A549 (cell line): Measurements from ENCODE around the gene CDH22.

Experiments used
- CEBPB ChIP-seq, 2 experiments: fragments of >200 bp in 1 of 2; sonication (Bioruptor Twin) in 1 of 2; formaldehyde crosslinking in 1 of 2; IDR thresholded peaks; 2 replicates each; pipeline ENCODE4 v1.6.1; 2012 to 2016
- CHD2 ChIP-seq: fragments of 150-350 bp; IDR thresholded peaks from 2 replicates; pipeline ENCODE4 v1.6.1; 2014; ENCODE audit warnings: low read length; ENCODE audit not compliant: partially characterized antibody
- CHD4 ChIP-seq: fragments of 200-600 bp; sonication (generic); IDR thresholded peaks from 2 replicates; pipeline ENCODE4 v1.6.1; 2016; ENCODE audit warnings: antibody characterized with exemption, mild to moderate bottlenecking, borderline replicate concordance
- CTCF ChIP-seq: fragments of >200 bp; sonication (Bioruptor Twin); formaldehyde crosslinking; IDR thresholded peaks from 3 replicates; pipeline ENCODE4 v1.5.1; 2016
- EP300 ChIP-seq, 2 experiments: fragments of >200 bp; sonication (Bioruptor Twin); formaldehyde crosslinking; IDR thresholded peaks; 2 replicates in 1 of 2; 3 replicates in 1 of 2; pipeline ENCODE4 v1.6.1; 2016 to 2017
- FOSL2 ChIP-seq, 2 experiments: fragments of 450-650 bp in 1 of 2; fragments of >200 bp in 1 of 2; sonication (Bioruptor Twin) in 1 of 2; formaldehyde crosslinking; IDR thresholded peaks; 2 replicates each; pipeline versions ENCODE4 v1.5.0 to v1.6.1; 2016 to 2020; ENCODE audit warnings: mild to moderate bottlenecking in 1 of 2, moderate library complexity in 1 of 2
- GATA3 ChIP-seq: IDR thresholded peaks from 2 replicates; pipeline ENCODE4 v1.6.1; 2012; ENCODE audit warnings: borderline replicate concordance
- HDAC2 ChIP-seq: fragments of 200-600 bp; sonication (generic); IDR thresholded peaks from 2 replicates; pipeline ENCODE4 v1.6.1; 2016
- HOXB13 ChIP-seq: fragments of 250-450 bp; sonication (Bioruptor Pico); IDR thresholded peaks from 2 replicates; pipeline ENCODE4 v1.5.0; 2020; ENCODE audit warnings: low read depth, mild to moderate bottlenecking, moderate library complexity
- MAX ChIP-seq: IDR thresholded peaks from 2 replicates; pipeline ENCODE4 v1.6.1; 2012
- RFX5 ChIP-seq: fragments of 450-650 bp; IDR thresholded peaks from 2 replicates; pipeline ENCODE4 v1.7.1; 2014; ENCODE audit warnings: antibody characterized with exemption, mild to moderate bottlenecking, moderate library complexity
- TF ChIP-seq, protein P1 (sequence below): fragments of >200 bp; sonication (Bioruptor Twin); formaldehyde crosslinking; IDR thresholded peaks from 3 replicates; pipeline ENCODE4 v1.6.1; 2016

- TF ChIP-seq CEBPB (IDR thresholded peaks at IDR 0.05): no peak
- TF ChIP-seq CTCF: no peak
- TF ChIP-seq CHD4: no peak
- TF ChIP-seq RFX5: no peak
- TF ChIP-seq, protein P1, sequence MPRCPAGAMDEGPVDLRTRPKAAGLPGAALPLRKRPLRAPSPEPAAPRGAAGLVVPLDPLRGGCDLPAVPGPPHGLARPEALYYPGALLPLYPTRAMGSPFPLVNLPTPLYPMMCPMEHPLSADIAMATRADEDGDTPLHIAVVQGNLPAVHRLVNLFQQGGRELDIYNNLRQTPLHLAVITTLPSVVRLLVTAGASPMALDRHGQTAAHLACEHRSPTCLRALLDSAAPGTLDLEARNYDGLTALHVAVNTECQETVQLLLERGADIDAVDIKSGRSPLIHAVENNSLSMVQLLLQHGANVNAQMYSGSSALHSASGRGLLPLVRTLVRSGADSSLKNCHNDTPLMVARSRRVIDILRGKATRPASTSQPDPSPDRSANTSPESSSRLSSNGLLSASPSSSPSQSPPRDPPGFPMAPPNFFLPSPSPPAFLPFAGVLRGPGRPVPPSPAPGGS: no peak
- TF ChIP-seq EP300 (IDR thresholded peaks at IDR 0.05): no peak
- TF ChIP-seq HDAC2: no peak
- no peak for TF ChIP-seq FOSL2 (IDR thresholded peaks at IDR 0.05)
- no peak for TF ChIP-seq FOSL2 (CRISPR knock-in tag; IDR thresholded peaks at IDR 0.05)
- TF ChIP-seq MAX: no peak
- no peak for TF ChIP-seq CHD2
- no peak for TF ChIP-seq HOXB13 (CRISPR knock-in tag)
- no peak for TF ChIP-seq GATA3
Observed at GRCh38 chr20:46357030-46357514, 48.8 kb upstream of the CDH22 start.
